22Rv1 (cell line): ENCODE measurements around the gene PIP5K1B.

ENCODE experiments used
- H3K27ac ChIP-seq: fragments of 450-650 bp; 2 replicates; pipeline ENCODE4 v1.5.1; 2017
- ZFX ChIP-seq: fragments of 450-650 bp; IDR thresholded peaks from 2 replicates; pipeline ENCODE4 v1.6.1; 2017; ENCODE audit warnings: antibody characterized with exemption, borderline replicate concordance
- TF ChIP-seq, protein P1 (sequence below): fragments of 450-650 bp; IDR thresholded peaks from 2 replicates; pipeline ENCODE4 v1.5.1; 2017; ENCODE audit warnings: mild to moderate bottlenecking

PIP5K1B gene

DNA sequence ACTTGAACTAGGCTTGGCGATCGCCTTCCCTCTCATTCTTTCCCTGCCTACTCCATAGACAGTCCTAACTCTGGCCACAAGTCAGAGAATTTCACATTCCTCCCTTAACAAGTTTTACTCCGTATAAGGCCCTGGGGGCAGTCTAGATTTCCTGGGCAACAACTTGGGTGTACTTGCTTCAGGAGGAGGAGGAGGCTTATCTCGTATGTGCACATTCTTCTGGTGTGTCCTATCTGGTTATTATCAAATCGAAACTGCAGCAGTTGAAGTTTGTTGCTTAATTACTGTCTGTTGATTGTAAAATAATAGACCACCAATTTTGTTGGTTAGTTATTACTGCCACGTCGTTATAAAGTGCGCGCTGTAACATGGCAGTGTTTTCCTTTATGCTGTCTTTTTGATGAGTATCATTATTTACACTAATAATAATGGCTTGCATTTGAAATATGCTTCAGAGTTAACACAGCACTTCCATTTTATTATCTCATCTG is 42.0 kb downstream of the PIP5K1B start:
- TF ChIP-seq ZFX = no peak
- no peak overlapping the region for H3K27ac ChIP-seq

DNA sequence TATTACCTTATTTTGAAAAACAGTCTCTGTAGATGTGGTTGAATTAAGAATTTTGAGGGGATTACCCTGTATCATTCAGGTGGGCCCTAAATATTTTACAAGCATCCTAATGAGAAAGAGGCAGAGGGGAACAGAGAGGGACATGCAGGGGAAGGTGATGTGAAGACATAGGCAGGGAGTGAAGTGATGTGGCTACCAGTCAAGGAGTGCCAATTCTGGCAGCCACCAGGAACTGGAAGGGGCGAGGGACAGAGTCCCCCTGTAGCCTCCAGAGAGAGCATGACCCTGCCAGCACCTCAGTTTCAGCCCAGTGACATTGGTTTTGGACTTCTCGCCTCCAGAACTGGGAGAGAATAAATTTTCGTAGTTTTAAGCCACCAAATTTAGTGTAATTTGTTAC is 44.1 kb downstream of the PIP5K1B start:
- no peak overlapping the region for H3K27ac ChIP-seq
- TF ChIP-seq ZFX = no peak
- TF ChIP-seq, protein P1, sequence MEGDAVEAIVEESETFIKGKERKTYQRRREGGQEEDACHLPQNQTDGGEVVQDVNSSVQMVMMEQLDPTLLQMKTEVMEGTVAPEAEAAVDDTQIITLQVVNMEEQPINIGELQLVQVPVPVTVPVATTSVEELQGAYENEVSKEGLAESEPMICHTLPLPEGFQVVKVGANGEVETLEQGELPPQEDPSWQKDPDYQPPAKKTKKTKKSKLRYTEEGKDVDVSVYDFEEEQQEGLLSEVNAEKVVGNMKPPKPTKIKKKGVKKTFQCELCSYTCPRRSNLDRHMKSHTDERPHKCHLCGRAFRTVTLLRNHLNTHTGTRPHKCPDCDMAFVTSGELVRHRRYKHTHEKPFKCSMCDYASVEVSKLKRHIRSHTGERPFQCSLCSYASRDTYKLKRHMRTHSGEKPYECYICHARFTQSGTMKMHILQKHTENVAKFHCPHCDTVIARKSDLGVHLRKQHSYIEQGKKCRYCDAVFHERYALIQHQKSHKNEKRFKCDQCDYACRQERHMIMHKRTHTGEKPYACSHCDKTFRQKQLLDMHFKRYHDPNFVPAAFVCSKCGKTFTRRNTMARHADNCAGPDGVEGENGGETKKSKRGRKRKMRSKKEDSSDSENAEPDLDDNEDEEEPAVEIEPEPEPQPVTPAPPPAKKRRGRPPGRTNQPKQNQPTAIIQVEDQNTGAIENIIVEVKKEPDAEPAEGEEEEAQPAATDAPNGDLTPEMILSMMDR = no peak

DNA sequence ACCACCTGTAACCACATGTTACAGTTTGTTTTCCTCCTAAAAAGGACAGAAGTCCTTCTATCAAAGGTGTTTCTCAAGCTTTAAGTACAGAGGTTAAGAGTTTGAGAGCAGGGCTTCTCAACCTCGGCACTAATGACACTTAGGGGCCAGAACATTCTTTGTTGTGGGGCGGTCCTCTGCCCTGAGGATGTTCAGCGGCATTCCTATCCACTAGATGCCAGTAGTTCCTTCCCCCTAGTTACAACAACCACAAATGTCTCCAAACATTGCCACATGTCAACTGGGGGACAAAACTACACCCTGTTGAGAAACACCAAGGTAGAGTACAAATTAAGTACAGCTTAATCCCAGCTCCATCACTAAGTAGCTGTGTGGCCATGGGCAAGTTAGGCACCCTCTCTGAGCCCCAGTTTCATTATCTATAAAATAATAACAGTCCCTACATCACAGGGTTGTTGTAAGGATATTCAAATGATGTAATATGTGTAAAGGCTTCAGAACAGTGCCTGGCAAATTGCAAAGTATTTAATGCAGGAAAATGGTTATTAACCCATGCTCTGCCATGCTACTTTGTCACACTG is 44.6 kb downstream of the PIP5K1B start:
- H3K27ac ChIP-seq = no peak overlapping the region
- TF ChIP-seq ZFX = no peak
- TF ChIP-seq, protein P1 = no peak

DNA sequence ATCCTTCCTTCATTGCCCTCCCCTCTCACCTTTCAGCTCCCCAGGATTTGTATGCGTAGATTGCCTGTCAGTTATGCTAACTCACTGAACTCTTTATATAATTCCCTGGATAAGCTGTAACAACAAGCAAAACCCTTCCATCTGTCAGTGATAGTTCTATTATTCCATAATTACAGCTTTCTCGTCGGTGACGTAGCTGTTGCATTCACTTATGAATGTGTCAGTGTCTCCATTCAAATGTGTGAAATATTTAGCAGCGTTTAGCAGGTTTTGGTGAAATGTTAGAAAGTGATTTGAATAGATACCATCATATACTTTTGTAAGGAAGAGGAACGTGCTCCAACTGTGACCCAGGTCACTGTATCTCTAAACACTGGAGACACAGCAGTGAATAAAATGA is 45.2 kb downstream of the PIP5K1B start:
- H3K27ac ChIP-seq = no peak overlapping the region
- no peak for TF ChIP-seq ZFX
- TF ChIP-seq, protein P1 = no peak

DNA sequence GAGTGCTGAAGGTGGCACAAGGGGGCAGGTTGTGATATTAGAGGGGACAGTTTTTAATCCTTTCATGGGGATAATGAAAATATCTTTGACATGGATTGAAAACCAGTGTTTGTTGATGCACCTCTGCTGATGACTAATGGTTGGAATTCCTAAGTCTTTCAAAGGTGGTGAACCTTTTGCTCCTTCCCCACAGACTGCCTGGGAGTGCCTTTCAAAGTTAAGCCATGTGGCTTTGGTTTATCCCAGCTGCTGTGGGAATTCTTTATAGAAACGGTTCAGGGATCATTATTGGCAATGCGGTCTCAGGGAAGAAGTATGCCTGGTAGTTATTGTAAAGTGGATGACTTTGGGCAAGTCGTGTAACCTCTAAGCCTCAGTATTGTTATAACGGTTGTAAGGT is 45.7 kb downstream of the PIP5K1B start:
- H3K27ac ChIP-seq = no peak overlapping the region
- TF ChIP-seq ZFX = no peak
- TF ChIP-seq, protein P1 = no peak

DNA sequence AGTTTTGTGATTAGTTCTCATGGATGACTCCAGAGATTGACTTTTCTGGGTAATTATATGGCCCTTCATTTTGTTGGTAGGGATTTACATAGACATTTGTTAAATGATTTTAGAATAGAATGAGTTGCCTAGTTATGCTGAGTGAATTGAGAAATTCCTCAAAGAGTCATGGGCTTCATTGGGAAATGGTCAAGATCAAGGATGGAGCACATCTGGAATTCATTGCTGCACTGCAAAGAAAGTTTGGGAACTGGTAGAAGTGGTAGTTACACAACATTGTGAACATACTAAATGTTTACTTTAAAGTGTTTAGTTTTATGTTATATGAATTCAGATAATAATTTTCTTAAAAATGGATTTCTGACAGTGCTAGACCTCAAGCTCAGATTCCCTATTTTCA is 46.5 kb downstream of the PIP5K1B start:
- no peak for TF ChIP-seq ZFX
- TF ChIP-seq, protein P1 = no peak
- H3K27ac ChIP-seq = no peak overlapping the region

DNA sequence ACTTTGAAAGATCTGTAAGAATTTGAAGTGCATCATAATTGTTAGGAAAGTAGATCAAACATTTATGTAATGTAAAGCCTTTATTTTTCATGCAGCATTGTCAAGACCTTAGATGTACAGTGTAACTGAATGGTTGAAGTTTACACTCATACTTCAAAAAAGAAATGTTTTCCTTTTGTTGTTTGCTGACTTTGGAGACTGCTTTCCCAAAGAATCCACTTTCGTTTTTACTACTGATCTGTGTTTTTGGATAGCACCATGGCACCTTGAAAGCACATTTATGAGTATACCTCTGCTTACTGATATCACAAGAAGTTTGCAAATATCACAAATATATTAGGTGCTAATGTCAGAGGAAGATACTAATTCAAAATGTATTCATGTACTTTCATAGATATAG is 50.0 kb downstream of the PIP5K1B start:
- H3K27ac ChIP-seq = no peak overlapping the region
- TF ChIP-seq, protein P1 = no peak
- TF ChIP-seq ZFX = no peak

DNA sequence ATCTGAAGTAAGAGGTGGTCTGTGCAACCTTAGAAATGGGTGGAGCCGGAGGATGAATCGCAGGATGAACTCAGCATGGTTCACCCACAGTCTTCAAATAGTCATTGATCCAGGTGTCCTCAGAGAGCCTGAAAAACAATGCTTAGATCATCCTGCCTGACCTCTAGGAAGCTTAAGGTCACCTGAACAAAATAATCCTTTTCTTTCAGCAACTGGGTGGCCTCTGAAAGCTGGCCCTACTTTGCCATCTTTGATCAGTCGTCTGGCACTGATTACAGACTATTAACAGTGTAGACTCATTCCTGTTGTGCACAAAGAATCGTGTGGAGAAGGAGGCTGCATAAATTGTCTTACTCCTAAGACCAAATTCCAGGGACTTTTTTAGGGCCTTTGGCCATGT is 50.7 kb downstream of the PIP5K1B start:
- no peak overlapping the region for H3K27ac ChIP-seq
- TF ChIP-seq, protein P1 = no peak
- TF ChIP-seq ZFX = no peak
